Measurements from ENCODE around the gene C22orf31.
"Not testable (repeated sequence)": the region's sequence is repeated elsewhere in the genome, so short reads cannot be mapped to it uniquely, and the experiment has no call there.

Gene C22orf31

GRCh38 chr22:29061773-29062172 is at the start of gene C22orf31:
Gene C22orf31, minus strand, starts transcription at chr22:29061831. Its CDS starts 39 bp downstream, at chr22:29061792.
- DNase-seq, result no peak

- no peak for DNase-seq
These were observed 49.3 kb upstream of the C22orf31 start for GRCh38 chr22:29110946-29111345.

GRCh38 chr22:29109822-29110221 is 48.2 kb upstream of the C22orf31 start:
- no peak for DNase-seq

- DNase-seq, result no peak
These were observed 46.5 kb upstream of the C22orf31 start for GRCh38 chr22:29108137-29108536.

- no peak for DNase-seq
These were observed 45.2 kb upstream of the C22orf31 start for GRCh38 chr22:29106839-29107238.

- DNase-seq, result no peak
These were observed 43.8 kb upstream of the C22orf31 start for GRCh38 chr22:29105468-29105867.

GRCh38 chr22:29103121-29103520 is 41.5 kb upstream of the C22orf31 start:
- DNase-seq, result no peak

GRCh38 chr22:29102300-29102699 is 40.7 kb upstream of the C22orf31 start:
- DNase-seq, result peak; percentile 1

GRCh38 chr22:29098296-29098695 is 36.7 kb upstream of the C22orf31 start:
- no peak for DNase-seq

GRCh38 chr22:29096736-29097669 is 35.4 kb upstream of the C22orf31 start:
- DNase-seq, result no peak

GRCh38 chr22:29095459-29095858 is 33.8 kb upstream of the C22orf31 start:
- no peak for DNase-seq

- DNase-seq, result no peak
These were observed 32.1 kb upstream of the C22orf31 start for GRCh38 chr22:29093501-29094300.

GRCh38 chr22:29093030-29093429 is 31.4 kb upstream of the C22orf31 start:
- DNase-seq, result no peak

GRCh38 chr22:29092243-29092642 is 30.6 kb upstream of the C22orf31 start:
- no peak for DNase-seq

- no peak for DNase-seq
These were observed 28.4 kb upstream of the C22orf31 start for GRCh38 chr22:29090039-29090438.

- no peak for DNase-seq
These were observed 27.9 kb upstream of the C22orf31 start for GRCh38 chr22:29089507-29089906.

GRCh38 chr22:29088809-29089208 is 27.2 kb upstream of the C22orf31 start:
- DNase-seq, result no peak

- DNase-seq, result no peak
These were observed 25.4 kb upstream of the C22orf31 start for GRCh38 chr22:29087012-29087411.

- DNase-seq, result no peak
These were observed 22.4 kb upstream of the C22orf31 start for GRCh38 chr22:29083933-29084591.

GRCh38 chr22:29083576-29083932 is 21.9 kb upstream of the C22orf31 start:
- not testable (repeated sequence) for DNase-seq

GRCh38 chr22:29082826-29083545 is 21.4 kb upstream of the C22orf31 start:
- DNase-seq, result no peak

- DNase-seq, result peak; percentile 11
These were observed 20.0 kb upstream of the C22orf31 start for GRCh38 chr22:29081517-29082236.

Data from NCI-H1694 (cell line).